HG02852 (cell line): Measurements from ENCODE around the gene PTCHD4.

Experiments used
- ATAC-seq: cut with Tn5 transposase; IDR thresholded peaks from one replicate; pipeline ENCODE4 v1.9.1; 2021; ENCODE audit warnings: mild to moderate bottlenecking, moderate library complexity; ENCODE audit not compliant: unreplicated experiment

The PTCHD4 gene

GRCh38 chr6:48099713-48100587 is 11.0 kb downstream of the PTCHD4 start:
- no peak for ATAC-seq

GRCh38 chr6:48098923-48099322 is 12.1 kb downstream of the PTCHD4 start:
- no peak for ATAC-seq

GRCh38 chr6:48092550-48093217 is 18.3 kb downstream of the PTCHD4 start:
- ATAC-seq: no peak

- no peak for ATAC-seq
Measured at GRCh38 chr6:48090546-48090945, 20.5 kb downstream of the PTCHD4 start.

GRCh38 chr6:48087448-48087847 is 23.5 kb downstream of the PTCHD4 start:
- ATAC-seq: no peak

- no peak for ATAC-seq
Measured at GRCh38 chr6:48086187-48086586, 24.8 kb downstream of the PTCHD4 start.

GRCh38 chr6:48085131-48085741 is 25.8 kb downstream of the PTCHD4 start:
- ATAC-seq: no peak

- no peak for ATAC-seq
Measured at GRCh38 chr6:48084201-48084600, 26.8 kb downstream of the PTCHD4 start.

- ATAC-seq: no peak
Measured at GRCh38 chr6:48080227-48081009, 30.6 kb downstream of the PTCHD4 start.

- ATAC-seq: no peak
Measured at GRCh38 chr6:48078120-48078519, 32.9 kb downstream of the PTCHD4 start.

GRCh38 chr6:48075181-48075580 is 35.8 kb downstream of the PTCHD4 start:
- no peak for ATAC-seq

GRCh38 chr6:48073976-48074767 is 36.8 kb downstream of the PTCHD4 start:
- no peak for ATAC-seq

GRCh38 chr6:48071833-48072232 is 39.2 kb downstream of the PTCHD4 start:
- no peak for ATAC-seq

- no peak for ATAC-seq
Measured at GRCh38 chr6:48069280-48069679, 41.7 kb downstream of the PTCHD4 start.

GRCh38 chr6:48068278-48069251 is 42.4 kb downstream of the PTCHD4 start:
- no peak for ATAC-seq

- no peak for ATAC-seq
Measured at GRCh38 chr6:48067886-48068277, 43.1 kb downstream of the PTCHD4 start.

GRCh38 chr6:48067148-48067712 is 43.8 kb downstream of the PTCHD4 start:
- ATAC-seq: no peak

GRCh38 chr6:48061265-48061990 is 49.6 kb downstream of the PTCHD4 start:
- no peak for ATAC-seq
